ENCODE measurements around the gene AP2B1. TPM values are rescaled to one million over a fixed set of nuclear protein-coding genes. Genes with fewer than 3 reads are reported as not detected.
A peak's percentile ranks its signal among the peaks of the same experiment; 100 is the strongest.

Gene AP2B1
- total RNA-seq, 1 donor from 2014 or later: 119 TPM

DNA sequence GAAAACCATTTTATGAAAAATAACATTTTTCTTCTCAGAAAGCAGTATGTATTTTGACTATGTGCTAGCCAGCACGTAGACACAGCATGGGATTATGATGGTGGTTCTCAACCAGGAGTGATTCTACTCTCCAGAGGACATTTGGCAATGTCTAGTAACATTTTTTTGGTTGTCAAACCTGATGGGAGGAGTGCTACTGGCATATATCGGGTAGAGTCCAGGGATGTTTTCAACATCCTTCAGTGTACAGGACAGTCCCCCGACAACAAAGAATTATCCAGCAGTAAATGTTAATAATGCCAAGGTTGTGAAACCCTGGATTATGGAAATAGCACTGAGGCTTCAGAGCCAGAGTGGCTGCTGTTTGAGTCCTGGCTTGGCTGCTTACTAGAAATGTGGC lies 27.7 kb downstream of the AP2B1 start:
- intact Hi-C loops (cut with micrococcal nuclease): loop anchor here (10.0 kb wide), 1 partner anchor 50 kb away; no protein-coding TSS in a partner anchor
- peak; percentile 57 for ATAC-seq
- no peak for DNase-seq

DNA sequence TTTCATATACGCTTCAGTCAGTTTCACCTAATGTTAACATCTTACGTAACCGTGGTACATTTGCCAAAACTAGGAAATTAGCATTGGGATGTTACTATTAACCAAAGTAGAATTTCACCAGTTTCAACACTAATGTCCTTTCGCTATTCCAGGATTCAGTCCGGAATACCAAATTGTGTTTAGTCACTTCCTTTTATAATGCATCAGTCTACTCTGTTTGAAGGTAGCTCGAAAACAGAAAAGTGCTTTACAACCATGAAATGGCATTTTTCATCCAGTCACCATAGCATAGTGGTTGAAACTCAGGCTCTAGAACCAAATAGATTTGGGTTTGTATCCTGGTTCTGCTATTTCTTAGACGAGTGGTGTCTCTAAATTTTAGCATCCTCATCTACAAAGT lies 29.4 kb downstream of the AP2B1 start:
- intact Hi-C loops (cut with micrococcal nuclease): loop anchor here (10.0 kb wide), 1 partner anchor 48 kb away; no protein-coding TSS in a partner anchor
- ATAC-seq: no peak

DNA sequence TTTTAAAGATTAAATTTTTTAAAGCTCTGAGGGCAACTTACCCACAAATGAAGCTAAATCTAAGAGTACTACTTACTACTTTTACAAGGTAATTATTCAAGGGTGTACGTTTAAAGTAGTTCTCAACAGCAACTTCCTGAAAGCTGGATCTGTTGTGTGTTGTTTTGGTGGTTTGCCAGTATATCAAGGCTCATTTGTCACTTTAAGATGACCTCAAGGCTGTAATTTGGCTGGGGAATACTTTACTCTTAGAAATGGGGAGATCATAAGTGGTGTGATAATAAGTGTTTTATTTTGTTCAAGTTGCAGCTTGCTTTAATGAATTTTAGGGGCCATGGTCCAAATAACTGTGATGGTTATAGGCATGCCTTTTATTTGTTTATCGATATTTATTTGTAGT lies 30.4 kb downstream of the AP2B1 start:
- intact Hi-C loops (cut with micrococcal nuclease): loop anchor here (10.0 kb wide), 1 partner anchor 47 kb away; no protein-coding TSS in a partner anchor
- DNase-seq (no peak), ATAC-seq (peak; percentile 54)

More for the DNA sequence above, 29.4 kb downstream of the AP2B1 start:
- DNase-seq: no peak

DNA sequence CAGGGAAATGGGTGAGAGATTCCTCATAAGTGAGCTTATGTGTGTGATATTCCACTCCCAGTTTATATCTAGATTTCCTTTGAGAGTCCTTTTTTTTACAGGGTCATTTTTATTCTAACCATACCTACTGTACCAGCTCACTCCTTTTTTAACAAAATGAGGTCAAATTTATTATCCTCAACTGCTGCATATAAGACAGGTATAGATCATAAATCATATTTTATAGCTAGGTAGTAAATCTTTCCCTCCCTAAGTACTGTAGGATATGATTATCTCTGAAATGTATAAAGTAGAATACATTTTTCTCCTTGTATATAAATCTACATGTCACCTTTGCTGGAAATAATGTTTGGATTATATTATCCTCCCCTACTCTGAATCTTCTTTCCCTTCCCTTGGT lies 31.5 kb downstream of the AP2B1 start:
- no peak for DNase-seq
- intact Hi-C loops (cut with micrococcal nuclease): loop anchor here (10.0 kb wide), 1 partner anchor 46 kb away; no protein-coding TSS in a partner anchor
- ATAC-seq: no peak

DNA sequence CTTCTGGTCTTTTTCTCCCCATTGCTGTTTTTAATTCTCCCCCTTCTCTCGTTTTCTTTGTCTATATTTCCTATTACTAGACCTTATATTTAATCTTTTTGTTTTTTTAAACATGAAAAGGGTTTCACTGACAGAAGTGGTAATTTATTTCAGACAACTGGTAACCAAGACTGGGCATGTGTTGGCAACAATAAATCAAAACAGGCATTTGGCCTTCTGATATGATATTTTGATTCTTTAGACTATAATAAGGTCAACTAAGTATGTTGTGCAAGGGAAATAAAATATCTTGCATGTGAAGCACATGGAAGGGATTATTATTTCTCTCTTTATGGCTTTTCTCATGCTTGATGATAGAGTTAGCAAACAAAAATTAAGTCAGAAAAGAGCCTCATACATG lies 34.6 kb downstream of the AP2B1 start:
- ATAC-seq (no peak), DNase-seq (no peak)
- intact Hi-C loops (cut with micrococcal nuclease): no loop called here

DNA sequence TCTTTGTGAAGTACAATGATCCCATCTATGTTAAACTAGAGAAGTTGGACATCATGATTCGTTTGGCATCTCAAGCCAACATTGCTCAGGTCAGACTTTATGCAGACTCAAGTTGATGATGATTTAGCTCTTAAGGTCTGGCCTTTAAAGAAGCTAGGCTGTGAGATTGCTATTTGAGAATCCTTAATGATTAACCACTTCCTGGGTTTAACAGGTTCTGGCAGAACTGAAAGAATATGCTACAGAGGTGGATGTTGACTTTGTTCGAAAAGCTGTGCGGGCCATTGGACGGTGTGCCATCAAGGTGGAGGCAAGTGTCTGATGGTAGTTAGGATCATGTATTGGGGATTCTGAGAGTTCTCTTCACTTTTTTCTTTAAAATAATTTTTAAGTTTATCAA lies 40.3 kb downstream of the AP2B1 start:
- no peak for DNase-seq
- intact Hi-C loops (cut with micrococcal nuclease): no loop called here
- ATAC-seq: no peak

DNA sequence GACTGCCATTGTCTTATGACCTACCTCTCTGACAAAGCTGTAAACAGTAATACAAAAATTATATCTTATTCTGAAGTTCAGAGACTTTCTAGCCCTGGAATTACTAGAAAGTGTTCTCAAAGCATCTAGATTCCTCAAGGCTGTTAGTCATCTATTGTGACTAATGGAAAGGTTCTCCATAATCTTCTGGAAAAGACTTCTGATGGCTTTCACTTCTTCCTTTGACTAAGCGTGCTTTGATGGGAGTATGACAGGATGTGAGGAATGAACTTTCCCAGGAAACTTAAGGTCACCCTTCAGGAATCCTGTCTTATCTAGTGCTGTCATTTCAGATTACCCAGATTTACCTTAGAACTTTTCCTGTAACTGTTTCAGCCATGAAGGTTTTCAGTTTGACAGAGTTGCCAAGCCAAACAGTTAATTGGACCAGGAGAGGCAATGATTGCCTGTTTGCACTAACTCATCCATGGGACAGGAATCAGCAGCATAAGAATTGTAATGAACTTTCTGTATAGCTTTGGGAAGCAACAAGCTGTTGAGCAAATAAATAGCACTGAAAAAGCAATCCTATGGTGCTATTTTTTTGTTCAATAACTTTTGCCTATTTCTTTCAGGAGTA lies 43.5 kb downstream of the AP2B1 start:
- ATAC-seq: no peak

DNA sequence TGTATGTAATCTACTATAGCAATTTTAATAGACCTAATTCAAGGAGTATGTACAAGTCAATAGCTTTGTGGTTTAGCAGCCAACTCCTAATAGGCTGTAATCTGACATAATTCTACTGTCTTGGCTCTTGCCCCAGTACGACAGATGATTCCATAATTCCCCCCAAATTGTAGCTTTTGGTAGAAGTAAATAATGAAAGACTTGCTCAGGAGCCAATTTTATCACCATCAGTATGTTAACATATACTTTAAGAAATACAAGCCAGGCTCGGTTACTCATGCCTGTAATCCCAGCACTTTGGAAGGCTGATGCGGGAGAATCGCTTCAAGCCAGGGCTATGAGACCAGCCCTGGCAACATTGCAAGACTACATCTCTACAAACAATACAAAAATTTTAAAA lies 53.9 kb downstream of the AP2B1 start:
- DNase-seq (no peak), ATAC-seq (no peak)
- intact Hi-C loops (cut with micrococcal nuclease): no loop called here

More for the DNA sequence above, 43.5 kb downstream of the AP2B1 start:
- intact Hi-C loops (cut with micrococcal nuclease): no loop called here
- no peak for DNase-seq

DNA sequence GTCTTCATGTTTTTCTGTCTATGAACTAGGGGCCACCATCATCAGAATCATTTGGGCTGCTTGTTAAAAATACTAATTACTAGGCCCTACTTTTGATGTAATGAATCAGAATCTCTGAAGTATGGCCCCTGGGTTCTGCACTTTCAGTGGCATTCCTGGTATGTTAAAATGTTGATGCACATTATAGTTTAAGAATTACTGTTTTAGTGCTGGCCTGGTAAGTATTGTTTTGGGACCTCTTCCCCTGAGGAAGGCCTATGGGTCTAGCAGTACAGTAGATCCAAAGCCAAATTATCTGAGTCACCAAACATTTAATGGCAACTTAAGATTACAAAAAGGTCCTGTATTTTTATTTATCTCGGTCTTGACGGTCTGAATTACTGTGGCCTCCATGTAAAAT lies 58.8 kb downstream of the AP2B1 start:
- ATAC-seq (no peak), DNase-seq (no peak)
- intact Hi-C loops (cut with micrococcal nuclease): no loop called here

DNA sequence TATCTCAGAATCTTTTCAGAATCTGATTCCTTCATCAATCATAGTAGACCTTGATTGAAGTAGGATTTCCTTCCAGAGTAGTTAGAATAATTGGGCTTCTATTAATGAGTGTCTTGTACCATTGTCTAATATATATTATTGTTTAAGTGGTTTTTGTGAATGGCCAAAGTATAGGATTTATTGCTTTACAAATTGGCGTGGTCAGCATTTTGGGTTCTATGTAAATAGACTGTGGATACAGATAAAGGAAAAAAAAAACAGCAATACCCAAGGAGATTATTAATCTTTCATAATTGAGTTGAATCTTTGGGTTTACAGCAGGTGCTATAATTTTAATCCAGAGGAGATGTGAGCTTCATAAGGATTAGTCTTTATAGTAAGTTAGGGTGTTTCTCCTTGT lies 64.3 kb downstream of the AP2B1 start:
- DNase-seq (no peak), ATAC-seq (no peak)
- intact Hi-C loops (cut with micrococcal nuclease): no loop called here

DNA sequence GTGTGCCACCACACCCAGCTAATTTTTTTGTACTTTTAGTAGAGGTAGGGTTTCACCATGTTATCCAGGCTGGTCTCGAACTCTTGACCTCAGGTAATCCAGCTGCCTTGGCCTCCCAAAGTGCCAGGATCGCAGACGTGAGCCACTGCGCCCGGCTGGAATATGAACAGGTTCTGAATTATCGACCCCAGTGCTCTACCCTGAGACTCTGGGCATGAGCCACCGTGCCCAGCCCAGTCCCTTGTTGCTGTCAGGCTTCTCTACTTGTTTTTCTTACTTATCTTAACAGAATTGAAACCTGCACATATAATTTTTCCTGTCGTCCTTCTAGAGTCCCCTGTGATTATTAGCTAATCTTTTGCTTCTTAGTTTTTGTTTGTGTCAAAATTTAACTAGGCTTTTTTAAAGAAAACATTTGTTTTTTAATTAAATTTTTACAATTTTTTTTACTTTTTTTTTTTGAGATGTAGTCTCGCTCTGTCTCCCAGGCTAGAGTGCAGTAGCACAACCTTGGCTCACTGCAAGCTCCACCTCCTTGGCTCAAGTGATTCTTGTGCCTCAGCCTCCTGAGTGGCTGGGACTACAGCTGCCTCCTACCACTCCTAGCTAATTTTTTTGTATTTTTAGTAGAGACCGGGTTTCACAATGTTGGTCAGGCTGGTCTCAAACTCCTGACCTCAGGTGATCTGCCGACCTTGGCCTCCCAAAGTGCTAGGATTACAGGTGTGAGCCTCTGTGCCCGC lies 66.7 kb downstream of the AP2B1 start:
- ATAC-seq: no peak
- DNase-seq: no peak
- intact Hi-C loops (cut with micrococcal nuclease): no loop called here

DNA sequence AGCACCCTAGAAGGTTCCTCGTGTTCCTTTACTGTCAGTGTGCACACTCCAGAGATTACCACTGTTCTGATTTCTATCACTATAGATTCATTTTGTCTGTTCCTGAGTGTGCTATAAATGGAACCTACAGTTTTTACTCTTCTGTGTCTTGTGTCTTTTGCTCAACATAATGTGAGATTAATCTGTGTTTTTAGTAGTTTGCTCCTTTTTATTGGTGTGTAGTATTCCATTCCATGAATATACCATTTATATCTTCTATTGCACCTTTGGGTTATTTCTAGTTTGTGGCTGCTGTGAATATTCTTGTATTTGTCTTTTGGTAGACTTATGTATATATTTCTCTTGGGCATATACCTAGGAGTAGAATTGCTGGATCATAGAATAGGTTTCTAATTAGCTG lies 68.2 kb downstream of the AP2B1 start:
- intact Hi-C loops (cut with micrococcal nuclease): no loop called here
- DNase-seq (no peak), ATAC-seq (no peak)

DNA sequence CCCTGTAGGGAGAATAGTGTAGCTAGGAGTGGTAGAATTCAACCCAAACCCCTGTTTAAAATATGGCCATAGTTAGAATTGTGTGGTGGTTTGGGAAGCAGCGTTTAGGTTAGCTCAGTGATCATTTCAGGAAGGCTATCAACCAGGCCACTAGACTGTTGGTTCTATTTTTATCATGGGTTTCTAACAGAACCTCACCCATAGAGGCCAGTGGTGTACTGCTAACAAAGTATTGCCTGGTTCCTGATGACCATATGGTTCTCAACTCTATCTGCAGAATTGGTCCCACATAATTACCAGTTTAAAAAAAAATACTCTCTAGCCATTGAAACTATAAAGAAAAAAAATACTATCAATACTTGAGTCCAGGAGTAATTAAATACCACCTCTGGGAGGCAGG lies 73.8 kb downstream of the AP2B1 start:
- intact Hi-C loops (cut with micrococcal nuclease): loop anchor here (10.0 kb wide), 2 partner anchors 46 to 84 kb away; no protein-coding TSS in a partner anchor
- ATAC-seq: peak; percentile 96
- DNase-seq: no peak

DNA sequence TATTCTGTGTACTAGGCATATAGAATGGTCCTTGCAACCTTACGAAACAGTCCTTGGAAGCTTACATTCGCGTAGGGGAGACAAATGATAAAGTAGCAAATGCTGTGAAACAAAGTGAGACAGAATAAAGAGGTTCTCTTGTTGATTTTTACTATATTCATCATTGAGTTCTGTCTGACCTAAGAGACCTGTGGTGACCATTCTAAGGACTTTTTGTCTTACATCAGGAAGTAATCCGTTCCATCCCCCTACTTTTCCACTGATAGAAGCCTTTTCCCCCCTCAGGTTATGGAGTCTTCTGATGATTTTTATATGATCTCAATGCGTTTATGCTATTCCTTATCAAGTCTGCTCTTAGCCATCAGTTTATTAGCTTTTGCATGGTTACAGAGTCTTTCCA lies 77.6 kb downstream of the AP2B1 start:
- DNase-seq (no peak), ATAC-seq (no peak)
- intact Hi-C loops (cut with micrococcal nuclease): loop anchor here (10.0 kb wide), 2 partner anchors 50 to 80 kb away; no protein-coding TSS in a partner anchor

DNA sequence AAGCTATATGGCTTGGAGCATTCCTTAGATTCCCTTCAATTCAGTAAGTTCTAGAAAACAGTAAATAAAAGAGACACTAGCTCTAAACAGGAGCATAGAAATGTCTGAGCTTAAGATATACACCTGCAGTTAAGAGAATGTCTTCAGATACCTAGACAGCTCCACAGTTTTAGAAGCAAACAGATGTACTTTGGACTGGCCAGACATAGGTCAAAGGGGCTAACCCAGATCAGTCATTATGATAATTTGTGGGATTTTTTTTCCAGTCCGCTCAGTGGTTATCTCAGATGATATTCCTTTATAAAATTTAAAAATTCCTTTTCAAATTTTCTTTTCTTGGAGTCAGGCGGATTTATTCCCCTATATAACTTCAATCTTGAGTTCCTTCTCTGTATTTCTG lies 78.5 kb downstream of the AP2B1 start:
- DNase-seq: no peak
- intact Hi-C loops (cut with micrococcal nuclease): loop anchor here (10.0 kb wide), 2 partner anchors 51 to 79 kb away; no protein-coding TSS in a partner anchor
- no peak for ATAC-seq

DNA sequence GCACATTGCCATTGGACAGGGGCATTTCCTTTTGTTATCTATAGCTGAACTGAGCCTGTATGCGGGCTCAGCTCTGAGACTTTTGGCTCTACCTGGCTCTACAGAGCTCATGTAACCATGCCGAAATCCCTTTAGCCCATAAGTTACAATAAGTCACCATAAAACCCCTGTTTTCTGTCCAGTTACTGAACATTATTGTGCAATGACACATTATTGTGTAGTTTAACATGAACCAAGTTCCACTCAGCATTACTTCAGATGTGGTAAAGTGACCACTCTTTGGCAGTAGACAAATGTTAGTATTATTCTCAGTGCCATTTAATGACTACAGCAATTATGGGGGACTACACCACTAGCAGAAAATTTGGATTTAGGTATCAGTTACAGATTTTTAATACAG lies 78.9 kb downstream of the AP2B1 start:
- intact Hi-C loops (cut with micrococcal nuclease): loop anchor here (10.0 kb wide), 2 partner anchors 51 to 79 kb away; no protein-coding TSS in a partner anchor
- DNase-seq (no peak), ATAC-seq (no peak)

DNA sequence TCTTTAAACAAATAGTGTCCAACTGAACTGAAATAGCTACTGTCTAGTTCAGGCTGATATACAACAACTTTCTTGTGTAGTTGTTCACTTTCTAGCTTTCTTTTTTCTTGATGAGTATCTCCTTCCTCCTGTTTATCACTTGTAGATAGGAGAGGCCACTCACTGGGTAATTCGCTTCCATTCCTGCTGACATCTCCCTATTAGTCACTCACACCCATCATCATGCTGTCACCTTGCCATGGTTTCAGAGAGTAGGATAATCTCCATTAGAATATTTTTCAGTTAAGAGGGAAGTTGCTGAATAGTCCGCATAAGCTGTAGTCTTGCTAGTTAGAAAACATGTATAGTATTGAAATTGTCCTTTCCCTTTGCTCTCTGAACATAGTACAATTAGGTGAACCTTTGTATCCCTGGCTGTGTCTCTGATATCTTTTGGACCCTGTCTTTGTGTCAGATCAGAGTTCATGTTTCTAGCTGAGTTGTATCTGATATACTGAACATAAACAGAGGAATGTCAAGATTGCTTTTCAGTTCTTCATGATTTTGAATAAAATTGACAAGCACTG lies 79.9 kb downstream of the AP2B1 start:
- no peak for DNase-seq
- intact Hi-C loops (cut with micrococcal nuclease): loop anchor here (10.0 kb wide), 2 partner anchors 52 to 78 kb away; no protein-coding TSS in a partner anchor
- ATAC-seq: no peak

DNA sequence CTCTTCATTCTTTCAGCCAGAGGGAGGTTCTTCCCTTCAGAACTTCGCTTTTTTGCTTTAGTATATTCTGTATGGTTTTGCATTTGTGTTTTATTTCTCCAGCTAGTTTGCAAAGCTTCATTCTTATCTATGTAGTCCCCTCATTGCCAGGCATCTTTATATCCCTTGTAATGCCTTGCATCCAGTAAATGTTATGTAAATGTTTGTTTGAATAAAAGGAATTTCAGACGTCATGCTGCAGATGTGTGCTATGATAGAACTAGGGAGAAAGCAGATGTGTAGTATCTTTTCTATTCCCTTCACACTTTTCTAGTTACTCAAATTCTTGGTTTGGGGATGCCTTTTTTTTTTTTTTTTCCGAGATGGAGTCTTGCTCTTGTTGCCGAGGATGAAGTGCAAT lies 81.7 kb downstream of the AP2B1 start:
- no peak for DNase-seq
- ATAC-seq: no peak
- intact Hi-C loops (cut with micrococcal nuclease): loop anchor here (10.0 kb wide), 2 partner anchors 54 to 76 kb away; no protein-coding TSS in a partner anchor

DNA sequence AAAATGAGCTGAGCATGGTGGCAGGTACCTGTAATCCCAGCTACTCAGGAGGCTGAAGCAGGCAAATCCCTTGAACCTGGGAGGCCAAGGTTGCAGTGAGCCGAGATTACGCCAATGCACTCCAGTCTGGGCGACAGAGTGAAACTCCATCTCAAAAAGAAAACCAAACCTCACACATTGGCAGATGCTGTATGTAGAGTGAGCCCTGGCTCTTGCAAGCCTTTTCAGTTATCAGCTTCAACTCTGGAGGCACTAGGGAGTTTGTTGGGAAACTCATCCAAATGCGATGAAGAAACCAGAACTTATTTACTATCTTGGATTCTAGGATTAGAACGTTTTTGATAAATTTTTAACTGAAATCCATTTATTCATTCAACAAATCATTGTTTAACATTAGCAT lies 87.4 kb downstream of the AP2B1 start:
- DNase-seq (no peak), ATAC-seq (no peak)
- intact Hi-C loops (cut with micrococcal nuclease): no loop called here

DNA sequence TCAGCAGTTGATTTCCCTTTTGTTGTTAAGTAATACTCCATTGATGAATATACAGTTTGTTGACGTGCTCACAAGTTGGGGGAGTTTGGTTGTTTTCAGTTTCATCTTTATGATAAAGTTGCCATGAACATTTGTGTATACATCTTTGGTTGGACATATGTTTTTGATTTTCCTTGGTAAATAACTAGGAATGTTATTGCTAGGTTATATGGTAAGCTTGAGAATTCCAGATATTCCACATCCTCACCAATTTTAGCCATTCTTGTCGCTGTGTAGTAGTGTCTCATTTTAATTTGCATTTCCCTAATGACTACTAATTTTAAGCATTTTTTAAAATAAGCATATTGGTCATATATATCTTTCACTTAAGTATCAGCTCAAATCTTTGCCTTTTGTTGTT lies 89.3 kb downstream of the AP2B1 start:
- ATAC-seq: no peak
- intact Hi-C loops (cut with micrococcal nuclease): no loop called here

More for the DNA sequence above, 89.3 kb downstream of the AP2B1 start:
- no peak for DNase-seq

All from left ventricle myocardium superior (tissue), 1 donor.